H1 (cell line): ENCODE measurements around the gene PBX1. TPM values are rescaled to one million over a fixed set of nuclear protein-coding genes. Genes with fewer than 3 reads are reported as not detected.

Experiments used
- CTCF ChIA-PET: fragments of 300-600 bp; sonication (Branson Sonifier 250); formaldehyde crosslinking; loops from one replicate; lab custom pipeline; 2021; ENCODE audit not compliant: partially characterized antibody; lab: Charles Lee
- POLR2A ChIA-PET: fragments of 300-600 bp; sonication (Branson Sonifier 250); formaldehyde crosslinking; loops from one replicate; lab custom pipeline; 2021; ENCODE audit warnings: inconsistent platforms; ENCODE audit not compliant: partially characterized antibody; lab: Charles Lee
- DNase-seq, 2 experiments: peaks; one replicate each; pipeline versions ENCODE4 v3.0.0 to v3.0.0-alpha.2; 2010 to 2022; ENCODE audit warnings: low spot score in 2 of 2, low read depth in 1 of 2, mixed read lengths in 1 of 2
- FAIRE-seq: peaks from 2 replicates; lab custom pipeline; 2011; peaks lifted over from hg19 to GRCh38; lab: Jason Lieb, UNC
- H2AFZ ChIP-seq: 2 replicates; pipeline ENCODE4 v1.8.1; 2012; ENCODE audit warnings: low read length, inconsistent platforms
- H2AK5ac ChIP-seq: 2 replicates; pipeline ENCODE4 v1.6.1; 2013; ENCODE audit warnings: low read depth, low read length
- H2BK120ac ChIP-seq: replicated peaks from 2 replicates; pipeline ENCODE3; 2013; ENCODE audit warnings: low read depth, low read length, inconsistent platforms
- H2BK12ac ChIP-seq: 2 replicates; pipeline ENCODE4 v1.6.1; 2013; ENCODE audit warnings: low read depth, low read length
- H2BK15ac ChIP-seq: 2 replicates; pipeline ENCODE4 v1.6.1; 2013; ENCODE audit warnings: low read length
- H2BK20ac ChIP-seq: 2 replicates; pipeline ENCODE4 v1.6.1; 2013; ENCODE audit warnings: low read length
- H2BK5ac ChIP-seq: 2 replicates; pipeline ENCODE4 v1.6.1; 2013; ENCODE audit warnings: low read depth, low read length
- H3K14ac ChIP-seq: 2 replicates; pipeline ENCODE4 v1.6.1; 2013; ENCODE audit warnings: inconsistent platforms; ENCODE audit not compliant: insufficient read length
- H3K18ac ChIP-seq: 2 replicates; pipeline ENCODE4 v1.6.1; 2013; ENCODE audit warnings: low read length; ENCODE audit errors: extremely low read depth
- H3K23ac ChIP-seq: 2 replicates; pipeline ENCODE4 v1.6.1; 2013; ENCODE audit warnings: inconsistent platforms; ENCODE audit not compliant: insufficient read length
- H3K23me2 ChIP-seq: 2 replicates; pipeline ENCODE4 v1.6.1; 2013; ENCODE audit warnings: low read depth, low read length
- H3K27ac ChIP-seq: 2 replicates; pipeline ENCODE4 v1.6.1; 2011; ENCODE audit warnings: low read depth, low read length, inconsistent platforms
- H3K27me3 ChIP-seq, 4 experiments: replicated peaks in 1 of 4; 1 replicate in 1 of 4; 2 replicates in 3 of 4; pipeline versions ENCODE4 v1.6.1 to v1.8.1; 2011 to 2013; ENCODE audit warnings: low read length in 3 of 4, mild to moderate bottlenecking in 3 of 4, inconsistent platforms in 2 of 4, mixed read lengths in 2 of 4, moderate library complexity in 1 of 4; ENCODE audit not compliant: control insufficient read depth in 3 of 4, insufficient read depth in 3 of 4; ENCODE audit errors: extremely low read depth in 1 of 4
- H3K36me3 ChIP-seq, 4 experiments: 2 replicates each; pipeline versions ENCODE4 v1.6.1 to v1.8.1; 2011 to 2013; ENCODE audit warnings: mild to moderate bottlenecking in 4 of 4, low read length in 3 of 4, moderate library complexity in 2 of 4, control low read depth in 1 of 4, inconsistent platforms in 1 of 4; ENCODE audit not compliant: insufficient read depth in 4 of 4, control insufficient read depth in 2 of 4
- H3K4ac ChIP-seq: replicated peaks from 2 replicates; pipeline ENCODE3; 2013; ENCODE audit warnings: low read length, low read depth, mixed read lengths, inconsistent platforms; ENCODE audit not compliant: insufficient read length
- H3K4me1 ChIP-seq, 4 experiments: replicated peaks in 1 of 4; 1 replicate in 1 of 4; 2 replicates in 3 of 4; pipeline versions ENCODE4 v1.6.1 to v1.8.1; 2011 to 2013; ENCODE audit warnings: low read length in 3 of 4, inconsistent platforms in 2 of 4, mixed read lengths in 1 of 4; ENCODE audit not compliant: insufficient read depth in 4 of 4, control insufficient read depth in 3 of 4
- H3K4me2 ChIP-seq, 2 experiments: 2 replicates each; pipeline versions ENCODE4 v1.6.1 to v1.8.1; 2011 to 2013; ENCODE audit warnings: low read depth in 2 of 2, low read length in 2 of 2, control low read depth in 1 of 2, inconsistent platforms in 1 of 2, mild to moderate bottlenecking in 1 of 2; ENCODE audit not compliant: insufficient read depth in 1 of 2
- H3K4me3 ChIP-seq, 4 experiments: fragments of 200-600, 300-600 bp in 1 of 4; sonication (generic), shearing (Covaris generic), sonication (Bioruptor Twin) in 1 of 4; 2 replicates each; pipeline versions ENCODE4 v1.5.1 to v1.8.1; 2011 to 2016; ENCODE audit warnings: low read length in 4 of 4, low read depth in 3 of 4, control low read depth in 2 of 4, inconsistent platforms in 2 of 4, mild to moderate bottlenecking in 2 of 4, mixed read lengths in 1 of 4, moderate library complexity in 1 of 4; ENCODE audit not compliant: insufficient read depth in 2 of 4; ENCODE audit errors: extremely low read depth in 1 of 4
- H3K56ac ChIP-seq: replicated peaks from 2 replicates; pipeline ENCODE3; 2013; ENCODE audit warnings: low read depth, mild to moderate bottlenecking, mixed read lengths, low read length, inconsistent platforms; ENCODE audit not compliant: insufficient read length
- H3K79me1 ChIP-seq: 2 replicates; pipeline ENCODE4 v1.6.1; 2013; ENCODE audit warnings: low read depth, low read length, control low read depth
- H3K79me2 ChIP-seq, 2 experiments: 2 replicates each; pipeline versions ENCODE4 v1.6.1 to v1.8.1; 2012 to 2013; ENCODE audit warnings: low read length in 2 of 2, mild to moderate bottlenecking in 2 of 2, inconsistent platforms in 1 of 2; ENCODE audit not compliant: insufficient read depth in 2 of 2, control insufficient read depth in 1 of 2
- H3K9ac ChIP-seq, 4 experiments: replicated peaks in 1 of 4; 1 replicate in 1 of 4; 2 replicates in 3 of 4; pipeline versions ENCODE4 v1.6.1 to v1.8.1; 2011 to 2013; ENCODE audit warnings: low read depth in 3 of 4, low read length in 3 of 4, control low read depth in 2 of 4, mild to moderate bottlenecking in 2 of 4, moderate library complexity in 2 of 4, inconsistent platforms in 1 of 4; ENCODE audit errors: extremely low read depth in 1 of 4
- H3K9me3 ChIP-seq, 2 experiments: 2 replicates each; pipeline versions ENCODE4 v1.6.1 to v1.8.1; 2012 to 2013; ENCODE audit warnings: mild to moderate bottlenecking in 2 of 2, moderate library complexity in 2 of 2, control low read depth in 1 of 2, inconsistent platforms in 1 of 2, low read depth in 1 of 2, low read length in 1 of 2, mixed read lengths in 1 of 2; ENCODE audit not compliant: insufficient read depth in 2 of 2
- H4K20me1 ChIP-seq, 2 experiments: replicated peaks in 1 of 2; 2 replicates each; pipeline versions ENCODE3 to v1.8.1; 2011 to 2013; ENCODE audit warnings: inconsistent platforms in 2 of 2, low read length in 2 of 2, mild to moderate bottlenecking in 1 of 2; ENCODE audit not compliant: insufficient read depth in 2 of 2, control insufficient read depth in 1 of 2
- H4K5ac ChIP-seq: 2 replicates; pipeline ENCODE4 v1.6.1; 2013; ENCODE audit warnings: low read length, low read depth, mixed read lengths, inconsistent platforms; ENCODE audit not compliant: insufficient read length
- H4K8ac ChIP-seq: 2 replicates; pipeline ENCODE4 v1.8.0; 2013; ENCODE audit warnings: mild to moderate bottlenecking, moderate library complexity, low read length, inconsistent platforms; ENCODE audit not compliant: insufficient read depth; ENCODE audit errors: extremely low read depth
- H4K91ac ChIP-seq: replicated peaks from 2 replicates; pipeline ENCODE3; 2013; ENCODE audit warnings: low read length, mixed read lengths, inconsistent platforms; ENCODE audit not compliant: insufficient read length
- ASH2L ChIP-seq: fragments of 200-600, 300-600 bp; sonication (generic); IDR thresholded peaks from one replicate; pipeline ENCODE4 v1.7.1; 2017; ENCODE audit warnings: low read length
- BRCA1 ChIP-seq: IDR thresholded peaks from 2 replicates; pipeline ENCODE4 v1.6.1; 2012; ENCODE audit warnings: low read depth, low read length, improper control_type of control experiment
- POLR2AphosphoS5 ChIP-seq: IDR thresholded peaks from 2 replicates; pipeline ENCODE4 v1.6.1; 2011; ENCODE audit warnings: low read depth, low read length
- SP4 ChIP-seq: IDR thresholded peaks from 2 replicates; pipeline ENCODE4 v1.6.1; 2012; ENCODE audit warnings: low read length, inconsistent platforms
- TBP ChIP-seq: IDR thresholded peaks from 2 replicates; pipeline ENCODE4 v1.6.1; 2011; ENCODE audit warnings: low read depth, low read length, improper control_type of control experiment
- WGBS, 2 experiments: shearing (Covaris generic) in 1 of 2; methylation state at CpG; one replicate each; pipeline versions ENCODE4 v1.1.6 to v1.1.7; 2013 to 2015; ENCODE audit warnings: low lambda C conversion rate in 2 of 2, mixed read lengths in 2 of 2, inconsistent platforms in 1 of 2, low coverage in 1 of 2, missing lambda C conversion rate in 1 of 2; ENCODE audit not compliant: insufficient replicate concordance in 2 of 2, insufficient coverage in 1 of 2, insufficient read length in 1 of 2; ENCODE audit errors: extremely low coverage in 1 of 2, missing lambda C conversion rate in 1 of 2; 5-methylcytosine and 5-hydroxymethylcytosine counted together
- polyA plus RNA-seq, 7 experiments: library from polyadenylated mRNA; depleted of rRNA in 3 of 7; stranded (reverse) in 5 of 7; unstranded in 2 of 7; fragments of >200 nt in 5 of 7; fragments of 200-250 nt in 2 of 7; gene quantifications; 1 replicate in 5 of 7; 2 replicates in 1 of 7; 4 replicates in 1 of 7; pipeline versions ENCODE4 v1.2.1 to v1.2.3, GENCODE V29; 2011 to 2013; ENCODE audit warnings: missing spikeins in 2 of 7, mixed read lengths in 2 of 7
- total RNA-seq: library from RNA; stranded (reverse); fragmentation: NEBNext Ultra II Directional; extraction: Animal tissue kit (Norgen Biotek cat#: 25700); gene quantifications from 2 replicates; pipeline ENCODE4 v1.2.1, GENCODE V29; 2021

Gene PBX1
- total and polyA plus RNA-seq, 2 of the 8 experiments (the other 6 are each of a cell fraction or from before 2014, with no cell fraction given), result 87.4 to 124 TPM

- Histone ChIP-seq H3K4me1 (peaks cover 20 to 59% (median 41%) of the 10 kb centered on the region in 4 experiments), H3K79me2 (peaks cover 25 to 95% of the 10 kb centered on the region in 2 experiments)
- POLR2A ChIA-PET, result interaction anchor here (0.8 to 1.5 kb wide), 3 partner anchors 15 to 30 kb away, joined by 3 to 6 read pairs (median 4); no protein-coding TSS in a partner anchor
Observed at GRCh38 chr1:164581762-164582161, 22.8 kb downstream of the PBX1 start.

More at GRCh38 chr1:164581762-164582161, 22.8 kb downstream of the PBX1 start:
- TF ChIP-seq SP4 (no peak), TBP (no peak), ASH2L (no peak), POLR2AphosphoS5 (no peak), BRCA1 (no peak)
- no peak overlapping the region for H2AK5ac ChIP-seq
- no peak overlapping the region for H3K4me2 ChIP-seq
- CTCF ChIA-PET, result interaction anchor here (0.7 to 0.9 kb wide), 3 partner anchors 17 to 43 kb away, joined by 3 to 4 read pairs (median 3); no protein-coding TSS in a partner anchor
- H3K79me1 ChIP-seq, result peaks cover 13% of the 10 kb centered on the region
- no peak overlapping the region for H4K5ac ChIP-seq
- peaks cover 2% of the 10 kb centered on the region for H3K23me2 ChIP-seq
- H2BK20ac ChIP-seq, result no peak overlapping the region
- FAIRE-seq, result no peak
- no peaks in the 10 kb centered on the region for H3K9me3 ChIP-seq
- no peak overlapping the region for H2BK120ac ChIP-seq
- no peak overlapping the region for H3K56ac ChIP-seq
- H4K8ac ChIP-seq, result no peak overlapping the region
- DNase-seq, result no peak
- 84 to 90% methylated on average over 1 of the region's 1 CpG for WGBS, 2 experiments
- no peak overlapping the region for H3K18ac ChIP-seq
- no peak overlapping the region for H3K4ac ChIP-seq
- H4K20me1 ChIP-seq, result peaks cover 2 to 12% of the 10 kb centered on the region in 2 experiments
- no peaks in the 10 kb centered on the region for H3K27me3 ChIP-seq
- H3K27ac ChIP-seq, result no peak overlapping the region
- H3K4me3 ChIP-seq, result no peak overlapping the region
- no peak overlapping the region for H3K14ac ChIP-seq
- H3K23ac ChIP-seq, result no peak overlapping the region
- H2BK5ac ChIP-seq, result no peak overlapping the region
- no peak overlapping the region for H2BK15ac ChIP-seq
- H4K91ac ChIP-seq, result no peak overlapping the region
- peaks cover 0 to 15% (median 5%) of the 10 kb centered on the region in 4 experiments; a peak in 5 of 8 replicates for H3K36me3 ChIP-seq
- H2BK12ac ChIP-seq, result no peak overlapping the region
- H2AFZ ChIP-seq, result no peak overlapping the region
- no peak overlapping the region for H3K9ac ChIP-seq
